ENCODE data around the gene VPS35L. TPM values are rescaled to one million over a fixed set of nuclear protein-coding genes. Genes with fewer than 3 reads are reported as not detected.

Gene VPS35L
- total and polyA plus RNA-seq, 2 of the 13 experiments (the other 11 are each of a cell fraction or from before 2014, with no cell fraction given), result 1.4 to 1.6 TPM

GRCh38 chr16:19677402-19677801 is 121.9 kb downstream of the VPS35L start:
- no peak for ATAC-seq
- in situ Hi-C loops (cut with HindIII; ENCODE audit: extremely low pct_ligation_motif_present, low pct_unique_long_range_greater_than_20kb) (no loop called here), intact Hi-C loops (cut with micrococcal nuclease; ENCODE audit: unreplicated experiment) (no loop called here)
- Histone ChIP-seq H3K27me3 (ENCODE audit: control insufficient read depth in 1 of 2, insufficient read depth in 2 of 2, low read length in 2 of 2) (no peaks in the 10 kb centered on the region), H3K4me3 (replicated peaks in 1 of 3; ENCODE audit: insufficient read depth in 1 of 3, low read depth in 2 of 3, low read length in 3 of 3) (no peak overlapping the region), H3K4me2 (ENCODE audit: low read depth, low read length) (no peak overlapping the region), H4K20me1 (ENCODE audit: insufficient read depth, low read length) (no peaks in the 10 kb centered on the region), H3K79me2 (ENCODE audit: insufficient read depth, low read length) (no peaks in the 10 kb centered on the region), H3K9ac (ENCODE audit: insufficient read depth, low read depth, low read length) (no peak overlapping the region), H3K27ac (ENCODE audit: extremely low read length, insufficient read depth, low read length) (no peak overlapping the region), H2AFZ (ENCODE audit: low read length) (no peak overlapping the region), H3K9me3 (ENCODE audit: low read length) (no peaks in the 10 kb centered on the region), H3K36me3 (replicated peaks in 1 of 2; ENCODE audit: control insufficient read depth in 1 of 2, insufficient read depth in 2 of 2, low read length in 2 of 2) (no peaks in the 10 kb centered on the region), H3K4me1 (ENCODE audit: insufficient read depth, low read length) (peaks cover 9% of the 10 kb centered on the region)
- 59% methylated on average over 7 of the region's 7 CpGs for WGBS (ENCODE audit: low lambda C conversion rate)
- ChIA-PET CTCF (ENCODE audit: low intra/inter-chr PET ratio, low total read pairs) (no interaction called here), POLR2A (no interaction called here)
- FAIRE-seq, result no peak
- TF ChIP-seq ZNF225 (CRISPR knock-in tag; IDR thresholded peaks at IDR 0.05) (no peak), ZNF207 (IDR thresholded peaks at IDR 0.05; ENCODE audit: borderline replicate concordance) (no peak), SMAD1 (CRISPR knock-in tag; IDR thresholded peaks at IDR 0.05; ENCODE audit: borderline replicate concordance, low read depth) (no peak), ATM (IDR thresholded peaks at IDR 0.05; ENCODE audit: borderline replicate concordance) (no peak), ZNF614 (CRISPR knock-in tag; IDR thresholded peaks at IDR 0.05; ENCODE audit: borderline replicate concordance) (no peak), NRL (CRISPR knock-in tag; IDR thresholded peaks at IDR 0.05; ENCODE audit: borderline replicate concordance) (no peak), ZNF556 (CRISPR knock-in tag; IDR thresholded peaks at IDR 0.05; ENCODE audit: borderline replicate concordance) (no peak), CEBPG (CRISPR knock-in tag; IDR thresholded peaks at IDR 0.05) (no peak), RFXANK (CRISPR knock-in tag; IDR thresholded peaks at IDR 0.05) (no peak), YEATS2 (CRISPR knock-in tag; IDR thresholded peaks at IDR 0.05; ENCODE audit: borderline replicate concordance) (no peak), SNAPC4 (CRISPR knock-in tag; IDR thresholded peaks at IDR 0.05) (no peak), NFE2 (CRISPR knock-in tag; IDR thresholded peaks at IDR 0.05) (no peak), ZNF770 (CRISPR knock-in tag; IDR thresholded peaks at IDR 0.05) (no peak), ZFP62 (CRISPR knock-in tag; IDR thresholded peaks at IDR 0.05) (no peak), ZSCAN20 (CRISPR knock-in tag; IDR thresholded peaks at IDR 0.05; ENCODE audit: borderline replicate concordance) (no peak), MLXIP (CRISPR knock-in tag; IDR thresholded peaks at IDR 0.05; ENCODE audit: borderline replicate concordance) (no peak), SALL2 (CRISPR knock-in tag; IDR thresholded peaks at IDR 0.05) (no peak)
- BruUV-seq (replicated peaks), result no TSS peak
- DNase-seq (ENCODE audit: low spot score), result no peak

All from HepG2 (cell line).